ENCODE data around the gene WSB1.

Gene WSB1

GRCh38 chr17:27280527-27280926 is 13.4 kb upstream of the WSB1 start:
- DNase-seq, result no peak

GRCh38 chr17:27281438-27281837 is 12.5 kb upstream of the WSB1 start:
- DNase-seq, result no peak

- DNase-seq, result no peak
These were observed 11.8 kb upstream of the WSB1 start for GRCh38 chr17:27282054-27282551.

DNA sequence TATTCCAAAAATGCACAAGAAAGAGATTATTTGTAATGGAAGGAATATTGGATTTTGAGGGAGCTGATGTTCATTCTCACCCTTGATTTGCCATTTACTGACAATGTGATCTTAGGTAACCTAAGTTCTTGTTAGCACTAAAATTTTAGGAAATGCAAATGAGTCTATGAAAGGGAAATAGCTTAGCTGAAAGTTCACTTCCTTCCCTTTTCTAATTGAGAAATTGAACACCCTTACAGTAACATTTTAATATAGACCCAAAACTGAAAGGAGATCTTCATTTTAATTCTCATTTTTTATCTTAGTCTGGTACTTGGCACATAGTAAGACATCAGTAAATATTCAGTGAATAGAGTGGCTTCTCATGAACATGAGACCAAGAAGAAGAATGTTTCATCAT is 10.9 kb upstream of the WSB1 start:
- no peak for DNase-seq

GRCh38 chr17:27283751-27284150 is 10.2 kb upstream of the WSB1 start:
- no peak for DNase-seq

DNA sequence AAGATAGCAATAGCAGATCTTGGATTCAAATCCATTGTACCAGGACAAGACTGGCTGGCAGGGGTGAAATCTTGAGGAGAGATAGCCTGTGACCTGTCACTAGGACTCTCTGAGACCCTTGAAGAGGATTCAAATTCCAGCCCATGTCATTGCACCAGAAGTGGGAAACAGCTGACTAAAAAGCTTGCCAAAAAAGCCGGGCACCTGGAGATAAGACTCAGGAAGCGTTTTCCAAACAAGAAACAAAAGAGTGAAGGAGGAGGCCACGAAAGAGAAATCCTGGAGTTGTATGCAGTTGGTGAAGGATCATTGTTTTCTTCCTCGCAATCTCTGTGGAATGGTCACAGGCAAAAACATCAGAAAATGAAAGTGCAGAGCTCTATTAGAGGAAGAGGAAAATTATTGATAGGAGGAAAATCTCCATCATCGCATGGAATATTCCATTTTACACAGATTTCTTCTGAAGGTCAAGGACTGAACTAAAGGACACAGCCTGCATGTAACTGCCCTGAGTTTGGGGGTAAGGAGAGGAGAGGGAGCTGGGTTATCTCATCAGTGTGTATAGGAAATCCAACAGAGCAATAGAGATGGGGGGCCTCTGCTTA is 9.0 kb upstream of the WSB1 start:
- DNase-seq, result no peak

- no peak for DNase-seq
These were observed 8.4 kb upstream of the WSB1 start for GRCh38 chr17:27285516-27285915.

- no peak for DNase-seq
These were observed 5.7 kb upstream of the WSB1 start for GRCh38 chr17:27288183-27288582.

DNA sequence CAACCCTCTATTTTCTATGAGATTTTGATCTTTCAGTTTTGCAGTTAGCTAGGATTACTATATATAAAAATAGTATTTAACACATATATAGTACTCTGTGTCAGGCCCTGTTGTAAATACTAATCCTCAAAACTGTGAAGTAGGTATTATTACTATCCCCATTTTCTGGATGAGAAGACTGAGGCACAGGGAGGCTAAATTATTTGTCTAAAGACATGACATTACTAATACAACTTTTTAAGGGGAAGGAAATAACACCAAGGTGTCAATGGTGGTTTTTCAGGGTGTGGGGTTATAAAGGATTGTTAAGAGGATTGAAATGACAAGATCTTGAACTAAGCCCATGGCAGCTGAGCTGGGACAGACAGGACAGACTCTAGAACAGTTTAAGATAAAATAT is 4.1 kb upstream of the WSB1 start:
- no peak for DNase-seq

DNA sequence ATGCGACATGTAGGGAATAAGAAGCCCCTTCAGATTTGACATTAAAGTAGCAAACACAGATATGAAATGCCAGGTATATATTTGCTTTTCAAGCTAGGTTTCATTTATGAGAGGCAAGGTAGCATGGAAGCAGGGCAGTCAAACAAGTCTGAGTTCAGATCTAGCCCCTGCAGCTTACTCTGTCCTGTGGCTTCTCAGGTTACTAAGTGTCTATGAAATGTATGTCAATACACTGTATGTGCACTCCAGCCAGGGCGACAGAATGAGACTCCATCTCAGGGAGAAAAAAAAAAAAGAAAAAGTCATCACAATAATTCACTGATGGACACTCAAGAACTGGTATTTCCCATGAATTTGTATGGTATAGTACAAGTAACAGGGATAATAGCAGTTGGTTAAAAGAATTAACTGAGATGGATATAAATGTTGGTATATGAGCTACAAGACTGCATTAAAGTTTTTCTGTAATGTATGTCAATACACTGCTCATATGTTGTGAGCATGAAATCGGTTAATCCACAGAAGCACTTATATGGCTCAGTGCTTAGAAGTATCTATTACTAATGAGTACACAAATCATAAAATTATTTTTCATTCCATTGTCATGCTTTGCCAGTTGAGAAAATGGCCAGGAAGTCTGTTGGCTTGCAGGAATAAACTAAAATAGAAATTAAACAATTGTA is 2.9 kb upstream of the WSB1 start:
- DNase-seq, result no peak

DNA sequence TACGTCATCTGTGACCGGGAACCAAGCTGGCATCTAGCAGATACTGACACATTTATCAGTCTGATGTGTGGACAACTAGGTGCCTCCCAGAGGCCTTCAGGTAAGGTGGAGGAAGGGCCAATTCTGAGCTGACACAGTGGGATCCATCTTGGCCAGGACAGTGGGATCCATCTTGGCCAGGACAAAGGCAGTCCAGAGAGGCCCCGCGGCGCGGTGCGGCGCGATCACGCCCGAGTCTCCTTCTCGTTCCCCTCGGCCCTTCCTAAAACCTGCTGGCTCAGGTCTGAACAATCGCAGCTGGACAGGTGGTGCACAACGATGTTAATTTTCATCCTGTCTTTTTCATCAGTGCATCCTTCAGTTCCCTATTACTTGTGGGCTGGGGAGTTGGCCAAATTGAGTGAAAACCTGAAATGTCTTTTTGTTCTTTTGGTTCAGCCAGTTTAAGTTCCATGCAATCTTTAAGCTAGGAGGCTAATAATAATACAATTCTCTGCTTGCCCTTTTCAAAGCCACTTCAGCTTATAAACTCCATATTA is 486 bp upstream of the WSB1 start:
- DNase-seq, result no peak

GRCh38 chr17:27294689-27295630 is 1.0 kb downstream of the WSB1 start:
- peak; percentile 12 to 35 for DNase-seq

DNA sequence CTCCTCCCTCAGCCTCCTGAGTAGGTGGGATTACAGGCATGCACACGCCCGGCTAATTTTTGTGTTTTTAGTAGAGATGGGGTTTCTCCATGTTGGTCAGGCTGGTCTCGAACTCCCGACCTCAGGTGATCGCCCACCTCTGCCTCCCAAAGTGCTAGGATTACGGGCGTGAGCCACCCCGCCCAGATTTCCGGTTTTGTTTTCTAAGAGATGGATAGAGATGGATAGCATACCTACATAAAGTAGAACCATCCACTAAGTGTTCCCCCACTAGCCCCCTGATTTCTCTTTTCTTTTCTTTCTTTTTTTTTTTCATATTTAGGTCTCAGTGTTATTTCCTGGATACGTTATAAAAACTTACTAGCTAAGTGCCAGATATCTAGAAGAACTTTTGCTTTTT is 2.0 kb downstream of the WSB1 start:
- DNase-seq, result no peak

DNA sequence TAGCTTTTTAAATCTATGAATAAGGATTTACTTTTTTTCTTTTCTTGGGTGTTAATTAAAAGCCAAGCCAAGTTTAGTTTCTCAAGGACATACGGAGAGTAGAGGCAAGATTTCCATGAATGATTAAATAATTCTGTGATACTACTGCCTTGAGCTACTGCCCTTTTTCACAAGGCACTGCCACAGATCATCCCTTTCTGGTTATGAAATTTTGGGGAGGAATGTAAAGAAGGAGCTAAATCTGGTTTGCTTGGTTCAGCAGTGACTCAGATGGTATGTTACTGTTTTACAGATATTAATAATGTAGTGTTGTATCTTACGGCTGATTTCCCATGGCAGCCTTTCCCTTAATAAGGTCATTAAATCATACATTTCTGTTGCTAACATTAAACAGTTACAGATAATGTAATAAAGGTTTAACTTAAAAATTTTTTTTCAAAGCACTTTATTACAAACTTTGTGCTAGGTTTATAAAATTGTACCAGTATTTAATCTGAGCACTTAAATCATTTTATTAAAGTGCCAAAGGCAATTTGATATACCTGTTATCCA is 2.6 kb downstream of the WSB1 start:
- DNase-seq, result no peak

DNA sequence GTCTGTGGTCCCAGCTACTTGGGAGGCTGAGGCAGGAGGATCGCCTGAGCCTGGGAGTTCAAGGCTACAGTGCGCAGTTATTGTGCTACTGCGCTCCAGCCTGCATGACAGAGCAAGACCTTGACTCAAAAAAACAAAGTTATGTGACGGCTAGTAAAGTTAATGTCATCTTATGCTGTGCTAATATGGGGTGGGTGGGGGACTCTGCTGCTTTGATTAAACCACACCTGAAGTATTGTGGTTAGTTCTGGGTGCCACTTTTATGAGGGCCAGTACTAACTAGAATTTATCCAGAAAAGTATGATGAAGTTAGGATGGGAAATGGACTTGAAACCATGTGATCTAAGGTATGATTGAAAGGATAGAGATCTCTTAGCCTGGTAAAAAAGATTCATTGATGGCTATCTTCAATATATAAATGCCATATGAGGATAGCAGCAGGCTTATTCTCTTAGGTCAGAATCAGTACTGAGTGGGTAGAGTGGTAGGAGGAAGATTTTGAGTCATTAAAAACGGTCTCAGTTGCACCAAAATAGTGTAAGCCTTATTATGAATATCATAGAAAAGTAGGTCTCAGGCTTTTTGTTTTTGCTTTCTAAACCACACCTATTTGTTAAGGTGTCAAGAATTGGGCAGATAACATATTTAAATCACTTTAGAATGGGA is 5.6 kb downstream of the WSB1 start:
- no peak for DNase-seq

- no peak for DNase-seq
These were observed 9.8 kb downstream of the WSB1 start for GRCh38 chr17:27303734-27304133.

- no peak for DNase-seq
These were observed 12.4 kb downstream of the WSB1 start for GRCh38 chr17:27306276-27306835.

DNA sequence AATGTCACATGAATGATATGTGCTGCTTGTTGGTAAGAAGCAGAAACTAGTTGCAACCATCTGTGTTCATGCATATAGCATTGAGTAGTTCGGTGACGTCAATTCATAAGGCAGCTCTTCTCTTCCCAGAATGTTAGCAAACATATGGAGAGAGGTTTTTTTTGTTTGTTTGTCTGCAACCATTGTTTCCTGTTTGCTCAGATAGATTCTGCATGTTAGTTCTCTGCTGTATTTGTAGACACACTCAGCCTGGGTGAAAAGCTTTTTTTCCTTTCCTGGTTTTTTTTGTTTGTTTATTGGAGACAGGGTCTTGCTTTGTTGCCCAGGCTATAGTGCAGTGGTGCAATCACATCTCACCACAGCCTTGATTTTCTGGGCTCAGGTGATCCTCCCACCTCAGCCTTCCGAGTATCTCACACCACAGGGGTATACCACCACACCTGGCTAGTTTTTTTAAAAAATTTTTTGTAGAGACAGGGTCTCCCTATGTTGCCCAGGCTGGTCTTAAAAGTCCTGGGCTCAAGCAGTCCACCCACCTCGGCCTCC is 16.7 kb downstream of the WSB1 start:
- no peak for DNase-seq

GRCh38 chr17:27313301-27313700 is 19.4 kb downstream of the WSB1 start:
- no peak for DNase-seq

- no peak for DNase-seq
These were observed 21.4 kb downstream of the WSB1 start for GRCh38 chr17:27315322-27315721.

GRCh38 chr17:27315796-27316465 is 22.0 kb downstream of the WSB1 start:
- no peak for DNase-seq

Measured in NCI-H2081 (cell line).